Upper lobe of right lung (tissue), 1 donor: ENCODE measurements around the gene SLC44A5. TPM values are rescaled to one million over a fixed set of nuclear protein-coding genes. Genes with fewer than 3 reads are reported as not detected.

ENCODE experiments used
- ATAC-seq: fragments of 200-7000 bp; cut with Tn5 transposase; one replicate; pipeline ENCODE4 v1.9.1; 2020; ENCODE audit warnings: mild to moderate bottlenecking, moderate library complexity
- DNase-seq: peaks from one replicate; pipeline ENCODE4 v3.0.0-alpha.2; 2020
- H3K27ac ChIP-seq: fragments of 200-600 bp; one replicate; pipeline ENCODE4 v1.8.0; 2022
- H3K27me3 ChIP-seq: fragments of 200-600 bp; one replicate; pipeline ENCODE4 v1.8.0; 2022; ENCODE audit warnings: mild to moderate bottlenecking
- H3K36me3 ChIP-seq: fragments of 200-600 bp; one replicate; pipeline ENCODE4 v1.8.0; 2022
- H3K4me1 ChIP-seq: fragments of 200-600 bp; one replicate; pipeline ENCODE4 v1.8.0; 2022
- H3K4me3 ChIP-seq: fragments of 200-600 bp; one replicate; pipeline ENCODE4 v1.8.0; 2022; ENCODE audit warnings: mild to moderate bottlenecking
- H3K9me3 ChIP-seq: fragments of 200-600 bp; one replicate; pipeline ENCODE4 v1.8.0; 2022
- intact Hi-C: fragments of 100-400 bp; cut with DNase I; formaldehyde crosslinking; loops from one replicate; pipeline ENCODE4 v1.11.0; 2022
- total RNA-seq: library from RNA; stranded (reverse); fragmentation: NEBNext Ultra II Directional; extraction: Animal tissue kit (Norgen Biotek cat#: 25700); gene quantifications from one replicate; pipeline ENCODE4 v1.2.1, GENCODE V29; 2021
- TF ChIP-seq, protein P1 (sequence below): fragments of 200-600 bp; IDR thresholded peaks from one replicate; pipeline ENCODE4 v1.8.0; 2022; ENCODE audit warnings: antibody characterized with exemption
- donor health status: DM: no; HTN: yes; CAD: no; lungs with severe emphysema.

Gene SLC44A5
- total RNA-seq, 1 donor from 2014 or later = 0.55 TPM

DNA sequence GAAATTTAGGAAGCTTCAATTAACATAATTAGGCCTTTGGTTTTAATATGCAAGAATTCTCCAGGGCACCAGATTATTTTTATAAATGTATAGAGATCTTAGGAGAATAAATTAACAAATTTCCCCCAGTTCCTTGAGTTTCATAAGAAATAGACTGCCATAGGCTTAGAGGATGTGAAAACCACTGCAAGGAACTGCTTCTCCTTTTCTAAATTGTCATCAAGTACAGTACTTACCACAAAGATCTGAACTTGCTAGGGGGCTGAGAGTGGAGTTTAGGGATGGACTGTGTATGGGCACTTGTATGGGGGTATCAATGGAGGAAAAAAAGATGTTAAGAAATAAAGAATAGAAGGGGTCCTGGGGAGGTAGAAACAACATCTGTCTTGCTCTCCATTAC lies 445.6 kb downstream of the SLC44A5 start:
- DNase-seq (no peak), ATAC-seq (no peak)
- Histone ChIP-seq H3K27ac (no peak overlapping the region), H3K4me1 (no peaks in the 10 kb centered on the region), H3K4me3 (no peak overlapping the region), H3K36me3 (no peaks in the 10 kb centered on the region), H3K9me3 (no peaks in the 10 kb centered on the region), H3K27me3 (peaks cover 3% of the 10 kb centered on the region)
- intact Hi-C loops = no loop called here
- TF ChIP-seq, protein P1, sequence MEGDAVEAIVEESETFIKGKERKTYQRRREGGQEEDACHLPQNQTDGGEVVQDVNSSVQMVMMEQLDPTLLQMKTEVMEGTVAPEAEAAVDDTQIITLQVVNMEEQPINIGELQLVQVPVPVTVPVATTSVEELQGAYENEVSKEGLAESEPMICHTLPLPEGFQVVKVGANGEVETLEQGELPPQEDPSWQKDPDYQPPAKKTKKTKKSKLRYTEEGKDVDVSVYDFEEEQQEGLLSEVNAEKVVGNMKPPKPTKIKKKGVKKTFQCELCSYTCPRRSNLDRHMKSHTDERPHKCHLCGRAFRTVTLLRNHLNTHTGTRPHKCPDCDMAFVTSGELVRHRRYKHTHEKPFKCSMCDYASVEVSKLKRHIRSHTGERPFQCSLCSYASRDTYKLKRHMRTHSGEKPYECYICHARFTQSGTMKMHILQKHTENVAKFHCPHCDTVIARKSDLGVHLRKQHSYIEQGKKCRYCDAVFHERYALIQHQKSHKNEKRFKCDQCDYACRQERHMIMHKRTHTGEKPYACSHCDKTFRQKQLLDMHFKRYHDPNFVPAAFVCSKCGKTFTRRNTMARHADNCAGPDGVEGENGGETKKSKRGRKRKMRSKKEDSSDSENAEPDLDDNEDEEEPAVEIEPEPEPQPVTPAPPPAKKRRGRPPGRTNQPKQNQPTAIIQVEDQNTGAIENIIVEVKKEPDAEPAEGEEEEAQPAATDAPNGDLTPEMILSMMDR = no peak

DNA sequence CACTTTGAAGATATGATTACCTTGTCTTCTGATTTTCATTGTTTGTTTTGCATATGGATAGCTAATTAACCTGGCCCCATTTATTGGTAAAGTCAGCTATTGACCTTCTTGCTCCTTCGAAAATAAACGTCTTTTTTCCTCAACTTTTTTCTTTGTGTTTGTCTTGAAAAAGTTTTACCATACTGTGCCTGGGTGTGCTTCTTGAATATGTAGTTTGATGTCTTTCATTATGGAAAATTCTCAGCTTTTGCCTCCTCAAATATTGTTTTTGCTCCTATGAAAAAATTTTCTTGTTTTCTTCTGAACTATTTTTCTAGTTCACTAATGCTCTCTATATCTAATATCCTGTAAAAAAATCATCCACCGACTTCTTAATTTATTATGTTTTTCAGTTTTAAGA lies 451.8 kb downstream of the SLC44A5 start:
- no peak overlapping the region for H3K4me3 ChIP-seq
- TF ChIP-seq, protein P1 = no peak
- H3K27me3 ChIP-seq = no peaks in the 10 kb centered on the region
- H3K27ac ChIP-seq = no peak overlapping the region
- no peaks in the 10 kb centered on the region for H3K4me1 ChIP-seq
- no peak for DNase-seq
- intact Hi-C loops = no loop called here
- H3K36me3 ChIP-seq = no peaks in the 10 kb centered on the region
- ATAC-seq = no peak
- H3K9me3 ChIP-seq = peaks cover 4% of the 10 kb centered on the region

Other genes starting within 250 kb of the SLC44A5 start
- gene ACADM, start 113.6 kb upstream of the SLC44A5 start, total RNA-seq = 42.1 TPM
- 71.6 TPM for gene RABGGTB, start 175.1 kb upstream of the SLC44A5 start, total RNA-seq
- 0.96 TPM for gene MSH4, start 185.8 kb upstream of the SLC44A5 start, total RNA-seq